Measurements from ENCODE around the gene KRT6B. TPM values are rescaled to one million over a fixed set of nuclear protein-coding genes. Genes with fewer than 3 reads are reported as not detected.

KRT6B gene
- total and polyA plus RNA-seq, 8 donors, result 0.08 to 3.6 (median 0.22) TPM; not detected in 2

GRCh38 chr12:52432559-52433207 lies 19.3 kb downstream of the KRT6B start:
- Histone ChIP-seq H3K27ac (no peak overlapping the region), H3K4me1 (no peaks in the 10 kb centered on the region), H3K4me3 (no peak overlapping the region), H3K27me3 (no peaks in the 10 kb centered on the region), H3K36me3 (no peaks in the 10 kb centered on the region), H3K9me3 (no peaks in the 10 kb centered on the region)
- DNase-seq (no peak), ATAC-seq (no peak), FAIRE-seq (no peak)
- intact Hi-C loops (cut with DNase I), result no loop called here
- 71 to 85% methylated on average over 6 of the region's 6 CpGs for WGBS, 2 donors
- no peak for TF ChIP-seq CTCF (IDR thresholded peaks at IDR 0.05)

GRCh38 chr12:52428121-52428520 lies 23.8 kb downstream of the KRT6B start:
- FAIRE-seq, result no peak
- WGBS, 2 donors, result 78 to 87% methylated on average over 10 of the region's 10 CpGs
- Histone ChIP-seq H3K27me3 (no peaks in the 10 kb centered on the region), H3K9me3 (no peaks in the 10 kb centered on the region), H3K36me3 (no peaks in the 10 kb centered on the region), H3K4me3 (no peak overlapping the region), H3K27ac (no peak overlapping the region), H3K4me1 (no peaks in the 10 kb centered on the region)
- ATAC-seq, result no peak
- TF ChIP-seq CTCF (IDR thresholded peaks at IDR 0.05), result no peak
- intact Hi-C loops (cut with DNase I), result no loop called here
- no peak for DNase-seq

DNA sequence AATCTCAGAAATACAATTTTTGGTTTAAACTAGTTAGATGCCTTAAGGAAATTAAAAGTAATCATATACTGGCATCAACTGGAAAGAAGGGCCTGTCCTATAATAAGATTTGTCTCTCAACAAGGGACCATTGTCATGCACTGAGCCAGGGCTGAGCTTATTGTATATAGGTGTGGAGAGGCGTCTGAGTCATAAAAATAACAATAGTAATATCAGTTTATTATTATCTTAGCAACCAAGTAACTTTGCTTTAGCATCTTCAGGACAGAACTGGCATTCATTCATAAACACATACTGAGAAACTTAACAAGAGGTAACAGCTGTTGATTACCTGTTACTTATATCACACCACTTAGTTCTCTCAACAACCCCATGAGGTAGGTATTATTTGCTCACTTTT lies 24.9 kb downstream of the KRT6B start:
- no peak for TF ChIP-seq CTCF (IDR thresholded peaks at IDR 0.05)
- no peak for ATAC-seq
- intact Hi-C loops (cut with DNase I), result no loop called here
- Histone ChIP-seq H3K4me3 (no peak overlapping the region), H3K27me3 (no peaks in the 10 kb centered on the region), H3K27ac (no peak overlapping the region), H3K36me3 (no peaks in the 10 kb centered on the region), H3K4me1 (no peaks in the 10 kb centered on the region), H3K9me3 (no peaks in the 10 kb centered on the region)
- WGBS, 2 donors, result 84 to 90% methylated on average over 1 of the region's 1 CpG
- DNase-seq, result no peak
- no peak for FAIRE-seq

GRCh38 chr12:52426034-52426433 lies 25.9 kb downstream of the KRT6B start:
- no peak for DNase-seq
- Histone ChIP-seq H3K4me1 (no peaks in the 10 kb centered on the region), H3K9me3 (no peaks in the 10 kb centered on the region), H3K4me3 (no peak overlapping the region), H3K27ac (no peak overlapping the region), H3K27me3 (no peaks in the 10 kb centered on the region), H3K36me3 (no peaks in the 10 kb centered on the region)
- no peak for ATAC-seq
- intact Hi-C loops (cut with DNase I), result no loop called here
- FAIRE-seq, result no peak
- 88% methylated on average over 2 of the region's 2 CpGs for WGBS, 2 donors
- no peak for TF ChIP-seq CTCF (IDR thresholded peaks at IDR 0.05)

GRCh38 chr12:52425466-52425865 lies 26.5 kb downstream of the KRT6B start:
- intact Hi-C loops (cut with DNase I), result no loop called here
- no peak overlapping the region for H3K27ac ChIP-seq
- no peak for ATAC-seq
- no peak overlapping the region for H3K4me3 ChIP-seq
- H3K36me3 ChIP-seq, result no peaks in the 10 kb centered on the region
- no peaks in the 10 kb centered on the region for H3K4me1 ChIP-seq
- no peaks in the 10 kb centered on the region for H3K9me3 ChIP-seq
- no peak for DNase-seq
- TF ChIP-seq CTCF (IDR thresholded peaks at IDR 0.05), result no peak
- WGBS, 2 donors, result 82 to 83% methylated on average over 5 of the region's 5 CpGs
- no peak for FAIRE-seq
- H3K27me3 ChIP-seq, result no peaks in the 10 kb centered on the region
